ENCODE data around the gene DAAM1.

DNA sequence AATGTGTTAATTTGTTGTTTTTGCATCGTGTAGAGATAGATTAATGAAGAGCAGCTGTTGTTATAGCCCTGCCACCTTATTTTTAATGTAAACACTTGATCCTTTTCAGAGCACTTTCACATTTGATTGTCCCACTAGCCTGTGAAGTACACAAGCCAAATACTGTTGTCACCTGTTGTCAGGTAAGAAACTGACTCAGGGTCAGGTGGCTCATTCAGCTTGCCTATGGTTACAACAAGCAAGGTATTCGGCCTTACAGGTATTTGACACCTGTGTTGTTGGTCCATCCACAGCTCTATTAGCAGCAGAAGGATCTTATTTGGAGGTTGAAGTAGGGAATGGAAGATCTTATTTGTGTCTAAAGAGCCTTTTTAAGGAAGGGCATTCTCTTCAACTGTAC, 167.8 kb downstream of the DAAM1 start:
- TF ChIP-seq SNAI2 (CRISPR knock-in tag; IDR thresholded peaks at IDR 0.05) (no peak), GLIS3 (CRISPR knock-in tag; IDR thresholded peaks at IDR 0.05) (no peak)
- TF ChIP-seq, protein P1, sequence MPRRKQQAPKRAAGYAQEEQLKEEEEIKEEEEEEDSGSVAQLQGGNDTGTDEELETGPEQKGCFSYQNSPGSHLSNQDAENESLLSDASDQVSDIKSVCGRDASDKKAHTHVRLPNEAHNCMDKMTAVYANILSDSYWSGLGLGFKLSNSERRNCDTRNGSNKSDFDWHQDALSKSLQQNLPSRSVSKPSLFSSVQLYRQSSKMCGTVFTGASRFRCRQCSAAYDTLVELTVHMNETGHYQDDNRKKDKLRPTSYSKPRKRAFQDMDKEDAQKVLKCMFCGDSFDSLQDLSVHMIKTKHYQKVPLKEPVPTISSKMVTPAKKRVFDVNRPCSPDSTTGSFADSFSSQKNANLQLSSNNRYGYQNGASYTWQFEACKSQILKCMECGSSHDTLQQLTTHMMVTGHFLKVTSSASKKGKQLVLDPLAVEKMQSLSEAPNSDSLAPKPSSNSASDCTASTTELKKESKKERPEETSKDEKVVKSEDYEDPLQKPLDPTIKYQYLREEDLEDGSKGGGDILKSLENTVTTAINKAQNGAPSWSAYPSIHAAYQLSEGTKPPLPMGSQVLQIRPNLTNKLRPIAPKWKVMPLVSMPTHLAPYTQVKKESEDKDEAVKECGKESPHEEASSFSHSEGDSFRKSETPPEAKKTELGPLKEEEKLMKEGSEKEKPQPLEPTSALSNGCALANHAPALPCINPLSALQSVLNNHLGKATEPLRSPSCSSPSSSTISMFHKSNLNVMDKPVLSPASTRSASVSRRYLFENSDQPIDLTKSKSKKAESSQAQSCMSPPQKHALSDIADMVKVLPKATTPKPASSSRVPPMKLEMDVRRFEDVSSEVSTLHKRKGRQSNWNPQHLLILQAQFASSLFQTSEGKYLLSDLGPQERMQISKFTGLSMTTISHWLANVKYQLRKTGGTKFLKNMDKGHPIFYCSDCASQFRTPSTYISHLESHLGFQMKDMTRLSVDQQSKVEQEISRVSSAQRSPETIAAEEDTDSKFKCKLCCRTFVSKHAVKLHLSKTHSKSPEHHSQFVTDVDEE (CRISPR knock-in tag; IDR thresholded peaks at IDR 0.05): no peak

Data from SK-N-SH treated with all-trans-retinoic acid at 6 μM for 48 hours (cell line).